ENCODE data around the gene PDLIM5.

Gene PDLIM5

GRCh38 chr4:94665500-94666404, 214.0 kb downstream of the PDLIM5 start:
- DNase-seq = no peak

GRCh38 chr4:94668724-94669123, 217.0 kb downstream of the PDLIM5 start:
- DNase-seq = no peak

GRCh38 chr4:94669672-94670664, 218.2 kb downstream of the PDLIM5 start:
- DNase-seq = no peak

- no peak for DNase-seq
These were observed 219.4 kb downstream of the PDLIM5 start for GRCh38 chr4:94671113-94671512.

GRCh38 chr4:94673961-94674360, 222.2 kb downstream of the PDLIM5 start:
- DNase-seq = no peak

GRCh38 chr4:94676970-94677369, 225.2 kb downstream of the PDLIM5 start:
- no peak for DNase-seq

GRCh38 chr4:94678896-94679295, 227.2 kb downstream of the PDLIM5 start:
- DNase-seq = no peak

- DNase-seq = no peak
These were observed 228.6 kb downstream of the PDLIM5 start for GRCh38 chr4:94680176-94680862.

GRCh38 chr4:94686086-94686485, 234.3 kb downstream of the PDLIM5 start:
- DNase-seq = no peak

- DNase-seq = no peak
These were observed 237.6 kb downstream of the PDLIM5 start for GRCh38 chr4:94689155-94689860.

- DNase-seq = no peak
These were observed 239.1 kb downstream of the PDLIM5 start for GRCh38 chr4:94690851-94691254.

GRCh38 chr4:94691552-94691951, 239.8 kb downstream of the PDLIM5 start:
- no peak for DNase-seq

- DNase-seq = no peak
These were observed 243.6 kb downstream of the PDLIM5 start for GRCh38 chr4:94695384-94695783.

GRCh38 chr4:94698187-94698586, 246.4 kb downstream of the PDLIM5 start:
- DNase-seq = no peak

- DNase-seq = no peak
These were observed 248.6 kb downstream of the PDLIM5 start for GRCh38 chr4:94700298-94700697.

GRCh38 chr4:94701631-94702300, 250.0 kb downstream of the PDLIM5 start:
- DNase-seq = no peak

- no peak for DNase-seq
These were observed 259.9 kb downstream of the PDLIM5 start for GRCh38 chr4:94711635-94712034.

GRCh38 chr4:94714365-94715160, 262.8 kb downstream of the PDLIM5 start:
- DNase-seq = no peak

- no peak for DNase-seq
These were observed 264.0 kb downstream of the PDLIM5 start for GRCh38 chr4:94715726-94716125.

Data from SW 1271 (cell line).